GM19452 (cell line): ENCODE results near the gene FIBIN.

Experiments used
- ATAC-seq: cut with Tn5 transposase; IDR thresholded peaks from one replicate; pipeline ENCODE4 v1.9.1; 2021; ENCODE audit not compliant: unreplicated experiment

The FIBIN gene

GRCh38 chr11:27020751-27021150, 26.8 kb downstream of the FIBIN start:
- ATAC-seq: no peak

GRCh38 chr11:27022659-27023251, 28.8 kb downstream of the FIBIN start:
- ATAC-seq: no peak

GRCh38 chr11:27024865-27025264, 31.0 kb downstream of the FIBIN start:
- no peak for ATAC-seq

- no peak for ATAC-seq
Measured at GRCh38 chr11:27025312-27025955, 31.5 kb downstream of the FIBIN start.

GRCh38 chr11:27025957-27026733, 32.2 kb downstream of the FIBIN start:
- no peak for ATAC-seq

GRCh38 chr11:27028561-27028965, 34.7 kb downstream of the FIBIN start:
- ATAC-seq: no peak

- no peak for ATAC-seq
Measured at GRCh38 chr11:27029966-27030365, 36.1 kb downstream of the FIBIN start.

GRCh38 chr11:27031754-27032153, 37.8 kb downstream of the FIBIN start:
- no peak for ATAC-seq

GRCh38 chr11:27039873-27040272, 46.0 kb downstream of the FIBIN start:
- no peak for ATAC-seq

GRCh38 chr11:27040302-27041115, 46.6 kb downstream of the FIBIN start, which contains the start of gene BBOX1:
Gene BBOX1, plus strand, starts transcription at chr11:27040815. Its CDS starts 14,616 bp downstream, at chr11:27055431.
- no peak for ATAC-seq

GRCh38 chr11:27041141-27041899, 47.4 kb downstream of the FIBIN start:
- no peak for ATAC-seq
